Measurements from ENCODE around the gene FAM25C.
"Not testable (repeated sequence)": the region's sequence is repeated elsewhere in the genome, so short reads cannot be mapped to it uniquely, and the experiment has no call there.

The FAM25C gene

GRCh38 chr10:47999691-48000090, at the start of gene FAM25C:
Gene FAM25C, minus strand, starts transcription at chr10:47999791. Its CDS starts 26 bp downstream, at chr10:47999765.
- DNase-seq, result not testable (repeated sequence)

DNA sequence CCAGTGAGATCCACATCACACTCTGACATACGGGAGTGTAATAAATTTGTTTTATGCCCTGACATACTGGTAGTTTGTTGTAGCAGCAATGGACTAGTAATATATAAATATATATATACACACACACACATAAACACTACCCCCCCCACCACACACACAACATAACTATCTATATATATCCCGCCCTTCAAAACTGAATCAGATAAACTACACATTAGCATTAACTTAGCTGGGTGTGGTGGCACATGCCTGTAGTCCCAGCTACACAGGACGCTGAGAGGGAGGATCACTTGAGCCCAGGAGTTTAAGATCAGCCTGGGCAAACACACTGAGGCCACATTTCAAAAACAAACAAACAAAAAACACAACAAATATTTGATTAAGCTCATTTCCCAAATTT, 45.0 kb upstream of the FAM25C start:
- DNase-seq, result not testable (repeated sequence)

DNA sequence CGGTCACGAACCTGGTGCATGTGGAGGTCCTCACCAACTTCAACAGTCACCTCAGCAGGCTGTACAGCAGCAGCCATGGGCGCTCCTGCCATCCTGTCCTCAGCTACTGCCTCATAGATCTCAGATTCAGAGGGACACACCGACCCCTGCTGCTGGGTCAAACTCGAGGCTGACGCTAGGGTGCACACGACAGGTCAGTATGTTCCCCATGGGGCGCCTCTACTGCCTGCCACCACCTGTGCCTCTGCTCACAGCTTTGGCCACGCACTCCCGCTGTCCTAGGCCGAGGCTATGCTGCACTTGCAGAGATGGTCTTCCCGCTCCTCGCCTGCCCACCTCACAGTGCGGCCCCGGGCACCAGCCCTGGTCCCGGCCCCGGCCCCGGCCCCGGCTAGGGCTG, 31.8 kb upstream of the FAM25C start:
- DNase-seq, result not testable (repeated sequence)

- DNase-seq, result not testable (repeated sequence)
Measured at GRCh38 chr10:48002306-48002705, 2.7 kb upstream of the FAM25C start.

GRCh38 chr10:47994045-47994444, 5.5 kb downstream of the FAM25C start:
- DNase-seq, result not testable (repeated sequence)

DNA sequence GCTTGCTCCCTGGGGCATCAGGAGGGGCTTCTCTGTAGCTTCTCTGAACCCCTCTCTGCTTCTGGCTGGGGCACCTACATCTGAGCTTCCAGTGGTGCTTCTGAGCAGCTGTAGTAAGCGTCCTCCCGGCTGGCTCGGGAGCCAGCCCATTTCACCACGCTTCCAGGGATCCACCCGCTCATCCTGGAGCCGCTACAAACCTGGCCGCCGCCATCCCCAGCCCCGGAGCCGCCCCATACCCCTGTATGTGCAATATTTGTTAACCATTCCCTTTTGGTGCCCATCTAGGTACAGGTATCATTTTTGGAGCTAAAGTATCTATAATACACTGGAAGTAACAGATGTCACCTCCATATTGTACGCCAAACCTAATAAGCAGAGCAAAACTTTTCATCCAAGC, 7.0 kb downstream of the FAM25C start:
- not testable (repeated sequence) for DNase-seq

- DNase-seq, result not testable (repeated sequence)
Measured at GRCh38 chr10:47991706-47992105, 7.9 kb downstream of the FAM25C start.

DNA sequence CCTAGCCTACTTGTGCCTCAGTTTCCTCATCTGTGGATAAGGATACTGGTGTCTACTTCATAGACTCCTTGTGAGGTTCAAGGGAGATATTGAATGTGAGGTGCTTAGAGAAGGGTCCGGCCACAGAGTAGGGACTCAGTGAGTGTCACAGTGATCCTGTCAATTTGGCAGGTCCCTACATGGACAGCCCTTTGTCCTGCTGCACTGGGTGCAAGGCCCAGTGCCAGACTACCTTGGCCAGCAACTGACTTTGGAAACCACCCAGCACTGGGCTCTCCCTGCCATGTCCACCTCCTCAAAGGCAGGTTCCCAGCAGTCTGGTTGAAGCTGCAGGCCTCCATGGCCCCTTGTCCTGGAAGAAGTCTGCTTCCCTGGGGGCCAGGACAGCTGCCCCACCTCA, 9.5 kb downstream of the FAM25C start:
- not testable (repeated sequence) for DNase-seq

DNA sequence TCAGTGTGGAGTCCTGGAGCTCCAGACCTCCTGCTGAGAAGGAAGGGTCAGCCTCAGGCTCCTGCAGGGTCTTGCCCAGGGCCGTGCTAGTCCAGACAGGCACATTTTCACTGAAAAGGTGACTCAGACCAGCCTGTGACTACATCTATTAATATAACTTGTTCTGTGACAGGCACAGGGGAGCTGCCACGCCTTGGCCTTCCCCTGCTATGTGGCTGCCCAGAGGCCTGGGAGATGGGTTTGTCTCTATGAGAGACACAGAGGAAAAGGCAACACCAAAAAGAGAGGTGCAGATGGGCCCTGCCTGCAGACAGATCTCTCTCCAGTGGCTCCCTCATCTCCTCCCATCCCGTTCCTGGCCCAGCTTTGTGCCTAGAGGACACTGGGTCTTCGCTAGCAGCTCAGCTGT, 10.0 kb downstream of the FAM25C start:
- DNase-seq, result not testable (repeated sequence)

- not testable (repeated sequence) for DNase-seq
Measured at GRCh38 chr10:47988718-47989541, 10.7 kb downstream of the FAM25C start.

DNA sequence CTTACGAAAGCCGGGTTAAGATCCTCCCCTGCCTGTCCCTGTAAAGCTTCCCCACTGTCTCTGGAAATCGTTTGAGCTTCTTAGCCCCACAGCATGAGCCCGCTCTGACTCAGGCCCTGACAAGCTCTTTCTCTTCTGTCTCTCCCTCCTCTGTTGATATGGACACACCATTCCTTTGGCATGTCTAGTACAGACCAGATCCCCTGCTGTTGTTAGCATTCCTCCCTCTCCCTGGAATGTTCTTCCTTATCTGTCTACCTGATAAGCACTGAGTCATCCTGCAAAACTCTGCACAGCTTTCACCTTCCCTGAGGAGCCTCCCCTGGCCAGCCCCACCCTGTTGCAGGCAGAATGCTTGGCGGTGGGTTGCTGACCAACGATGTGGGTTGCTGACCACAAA, 11.6 kb downstream of the FAM25C start:
- not testable (repeated sequence) for DNase-seq

DNA sequence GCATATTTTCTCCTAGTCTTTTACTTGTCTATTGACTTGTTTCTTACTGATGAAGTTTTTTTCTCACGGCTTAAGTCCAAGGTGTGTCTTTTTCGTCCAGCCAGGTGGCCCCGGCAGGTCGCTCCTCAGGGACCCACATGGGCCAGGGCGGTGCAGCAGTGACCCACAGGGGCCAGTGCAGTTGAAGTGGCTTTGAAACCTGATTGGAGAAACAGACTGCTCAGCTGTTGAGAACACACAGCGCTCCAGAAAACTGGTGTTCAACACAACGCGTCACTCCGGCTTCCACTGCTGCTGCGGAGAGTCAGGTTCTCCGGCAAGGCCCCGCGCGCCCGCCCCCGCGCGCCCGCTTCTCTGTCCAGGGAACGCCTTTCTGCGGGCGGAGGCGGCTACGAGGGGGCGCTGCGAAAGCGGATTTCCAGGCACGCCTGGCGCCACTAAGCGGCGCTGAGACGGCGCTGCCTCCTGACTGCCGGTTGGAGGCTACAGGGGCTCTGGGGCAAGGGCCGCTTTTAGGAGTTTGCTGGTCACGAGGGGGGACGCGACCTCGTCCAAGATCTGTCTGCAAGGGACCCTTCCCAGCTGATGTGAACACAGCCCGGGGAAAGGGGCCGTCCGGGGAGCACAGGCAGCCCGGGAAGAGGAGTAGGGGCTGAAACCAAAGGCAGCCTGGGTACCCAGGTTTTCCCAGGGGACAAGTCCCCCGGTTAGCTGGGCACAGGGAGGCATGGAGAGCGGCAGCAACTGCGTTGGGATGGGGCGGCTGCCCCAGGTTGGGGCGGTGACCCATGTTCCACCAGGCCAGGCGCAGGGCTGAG, 13.0 kb downstream of the FAM25C start:
- not testable (repeated sequence) for DNase-seq

- DNase-seq, result not testable (repeated sequence)
Measured at GRCh38 chr10:47975409-47975808, 24.2 kb downstream of the FAM25C start.

DNA sequence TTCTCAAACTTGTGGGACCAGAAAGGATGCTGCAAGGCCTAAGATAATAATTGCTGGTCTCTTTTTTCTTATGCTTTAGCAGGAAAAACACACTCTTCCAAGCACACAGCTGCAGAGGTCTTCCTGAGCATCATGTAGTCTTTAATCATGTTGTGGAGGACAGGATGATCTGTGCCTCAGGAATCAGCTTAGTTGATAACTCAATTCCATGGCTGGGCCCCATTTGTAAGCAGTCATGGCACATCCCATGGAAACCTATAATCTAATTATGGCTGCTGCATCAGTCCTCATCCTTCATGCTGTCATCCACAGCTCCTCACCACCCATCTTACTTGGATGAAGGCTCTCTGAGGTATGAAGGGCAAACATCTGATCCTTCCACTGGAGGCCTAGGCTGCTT, 26.5 kb downstream of the FAM25C start:
- DNase-seq, result not testable (repeated sequence)

GRCh38 chr10:47972077-47972476, 27.5 kb downstream of the FAM25C start:
- DNase-seq, result not testable (repeated sequence)

- not testable (repeated sequence) for DNase-seq
Measured at GRCh38 chr10:47971598-47971997, 28.0 kb downstream of the FAM25C start.

DNA sequence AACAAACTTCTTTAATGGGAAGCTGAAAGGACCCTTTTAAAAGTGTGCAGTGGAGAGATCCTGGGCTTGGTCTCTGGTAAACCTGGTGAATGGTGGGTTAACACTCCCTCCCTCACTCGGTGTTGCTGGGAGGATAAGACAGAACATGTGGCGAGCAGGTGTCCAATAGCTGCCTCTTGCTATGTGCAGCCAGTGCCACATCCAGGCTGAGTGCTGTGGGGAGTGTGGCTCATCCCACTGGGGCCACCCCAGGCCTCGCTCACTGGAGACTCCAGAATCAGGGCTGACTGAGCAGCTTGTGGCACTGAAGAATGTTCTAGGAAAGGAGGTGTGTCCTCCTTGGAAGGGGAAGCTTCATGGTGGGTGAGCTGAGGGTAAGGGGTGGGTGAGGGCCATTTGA, 29.5 kb downstream of the FAM25C start:
- DNase-seq, result not testable (repeated sequence)

- DNase-seq, result not testable (repeated sequence)
Measured at GRCh38 chr10:47968988-47969387, 30.6 kb downstream of the FAM25C start.

- DNase-seq, result not testable (repeated sequence)
Measured at GRCh38 chr10:47964280-47965063, 35.1 kb downstream of the FAM25C start.

DNA sequence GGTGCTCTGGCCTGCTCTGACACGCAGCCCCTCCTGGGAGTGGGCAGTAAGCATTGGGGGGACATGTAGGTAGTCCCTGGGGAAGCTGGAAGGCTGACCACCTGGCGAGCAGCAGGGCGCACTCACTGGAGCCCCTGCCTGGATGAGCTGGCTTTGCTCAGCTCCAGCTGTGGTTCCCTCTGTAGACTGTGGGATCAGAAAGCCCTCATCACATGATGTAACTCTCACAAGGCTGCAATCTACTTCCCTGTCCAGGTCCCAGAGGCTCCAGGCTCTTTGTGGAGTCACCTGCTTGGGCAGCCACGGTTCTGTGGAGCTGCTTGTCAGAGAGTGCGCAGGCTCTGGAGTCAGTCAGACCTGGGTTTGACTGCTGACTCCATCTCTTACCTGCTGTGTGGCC, 36.8 kb downstream of the FAM25C start:
- DNase-seq, result not testable (repeated sequence)

GRCh38 chr10:47960699-47961098, 38.9 kb downstream of the FAM25C start:
- not testable (repeated sequence) for DNase-seq

DNA sequence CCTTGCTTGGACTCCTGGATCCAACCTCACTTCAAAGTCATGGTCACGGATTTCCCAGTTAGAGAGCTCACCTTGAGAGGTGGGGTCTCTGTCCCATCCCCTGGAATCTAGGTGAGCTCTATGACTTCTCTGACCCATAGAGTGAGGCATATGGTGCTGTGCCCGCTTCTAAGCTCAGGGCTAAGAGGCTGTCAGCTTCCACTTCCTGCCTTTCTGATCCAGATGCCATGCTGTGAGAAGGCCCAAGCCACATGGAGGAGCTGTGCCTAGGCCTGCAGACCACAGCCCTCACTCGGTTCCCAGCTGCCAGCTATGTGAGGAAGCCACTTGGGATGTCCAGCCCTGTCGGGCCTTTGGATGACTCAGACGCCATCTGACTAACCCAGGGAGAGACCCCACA, 39.9 kb downstream of the FAM25C start:
- not testable (repeated sequence) for DNase-seq

DNA sequence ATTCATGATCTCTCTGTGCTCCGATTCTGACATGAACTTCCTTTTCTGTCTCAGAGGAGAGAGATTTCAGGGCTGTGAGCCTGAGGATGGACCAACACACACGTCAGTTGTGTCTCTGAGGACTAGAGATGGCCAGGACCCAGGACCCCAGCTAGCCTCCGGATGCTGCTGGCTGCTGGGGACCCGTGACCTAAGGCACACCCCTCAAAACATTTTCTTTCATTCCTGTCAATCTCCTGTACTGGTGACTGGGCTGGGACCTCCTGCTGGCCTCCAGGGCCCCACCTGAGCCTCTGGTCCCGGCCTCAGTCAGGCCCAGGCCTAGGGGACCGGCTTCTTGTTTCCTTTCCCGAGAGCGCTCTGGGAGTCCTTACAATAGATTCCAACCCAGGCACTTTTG, 42.4 kb downstream of the FAM25C start:
- not testable (repeated sequence) for DNase-seq
